Measurements from ENCODE around the gene TRIM2.
A peak's percentile ranks its signal among the peaks of the same experiment; 100 is the strongest.

Gene TRIM2

GRCh38 chr4:153223427-153223801 lies 19.2 kb downstream of the TRIM2 start:
- no peak for DNase-seq

DNA sequence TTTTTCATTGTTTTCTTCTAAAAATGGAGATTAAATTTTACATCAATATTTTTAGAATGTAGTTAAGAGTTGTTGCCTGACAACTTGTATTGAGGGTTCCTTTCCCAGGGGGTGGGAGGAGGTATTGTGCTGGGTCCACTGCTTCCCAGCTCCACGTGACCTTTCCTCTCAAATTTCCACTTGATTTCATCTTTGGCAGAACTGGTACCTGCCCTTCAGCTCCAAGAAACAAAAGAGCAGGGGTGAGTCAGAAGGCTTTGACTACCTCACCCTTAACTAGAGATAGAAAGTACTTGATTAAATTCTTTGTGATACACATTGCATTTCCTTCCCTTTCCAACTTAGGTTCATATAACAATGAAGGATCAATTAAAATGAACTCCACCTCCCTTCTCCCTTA lies 19.7 kb downstream of the TRIM2 start:
- DNase-seq, result no peak

- no peak for DNase-seq
Measured at GRCh38 chr4:153224474-153224873, 20.2 kb downstream of the TRIM2 start.

GRCh38 chr4:153227469-153228075 lies 23.3 kb downstream of the TRIM2 start:
- DNase-seq, result no peak

GRCh38 chr4:153228512-153229140 lies 24.4 kb downstream of the TRIM2 start:
- DNase-seq, result no peak

GRCh38 chr4:153229545-153229944 lies 25.3 kb downstream of the TRIM2 start:
- DNase-seq, result no peak

DNA sequence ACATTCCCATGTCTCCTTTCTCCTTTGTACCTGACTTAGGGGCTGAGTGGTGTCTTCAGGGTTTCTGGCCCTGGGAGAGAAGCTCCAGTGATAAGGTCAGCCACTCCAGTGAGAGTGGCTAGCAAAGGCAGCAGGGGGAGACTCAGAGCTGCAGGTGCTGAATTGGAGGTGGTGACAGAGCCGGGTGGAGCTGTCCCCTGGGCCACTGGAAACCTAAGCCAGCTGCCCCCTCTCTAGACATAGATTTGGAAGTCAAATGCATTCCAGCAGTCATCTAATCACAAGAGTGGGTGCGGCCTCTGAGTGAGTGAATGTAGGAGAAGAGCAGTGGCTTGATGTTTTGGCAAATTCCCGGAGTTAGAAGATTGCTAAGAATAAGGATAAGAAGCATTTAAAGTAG lies 28.5 kb downstream of the TRIM2 start:
- DNase-seq, result no peak

DNA sequence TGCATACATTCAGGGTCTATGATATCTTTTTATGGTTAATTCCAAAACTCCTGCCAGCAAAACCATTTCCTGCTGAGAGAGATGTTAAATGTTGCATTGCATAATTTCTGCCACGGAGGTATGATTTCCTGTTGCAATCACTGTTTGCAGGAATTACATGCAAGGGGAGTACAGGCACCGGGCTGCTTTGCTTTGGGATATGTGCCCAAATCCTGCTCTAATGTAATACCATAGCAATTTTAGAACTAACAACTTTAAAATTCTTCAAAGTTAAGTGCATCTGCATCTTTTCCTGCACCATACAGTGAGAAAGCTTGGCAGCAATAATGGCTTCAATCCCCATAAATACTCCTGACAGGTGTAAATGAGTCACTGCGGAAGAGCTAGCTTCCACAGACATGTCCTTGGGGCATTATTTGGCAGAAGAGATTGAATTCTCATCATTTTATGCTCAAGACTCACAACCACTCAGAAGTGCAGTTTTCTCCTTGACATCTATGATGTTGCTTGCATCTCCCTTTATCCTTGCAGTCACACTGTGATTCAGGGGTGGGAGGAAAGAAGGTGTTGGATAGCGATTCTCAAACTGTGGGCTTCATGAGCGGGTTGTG lies 29.6 kb downstream of the TRIM2 start:
- peak; percentile 32 for DNase-seq

DNA sequence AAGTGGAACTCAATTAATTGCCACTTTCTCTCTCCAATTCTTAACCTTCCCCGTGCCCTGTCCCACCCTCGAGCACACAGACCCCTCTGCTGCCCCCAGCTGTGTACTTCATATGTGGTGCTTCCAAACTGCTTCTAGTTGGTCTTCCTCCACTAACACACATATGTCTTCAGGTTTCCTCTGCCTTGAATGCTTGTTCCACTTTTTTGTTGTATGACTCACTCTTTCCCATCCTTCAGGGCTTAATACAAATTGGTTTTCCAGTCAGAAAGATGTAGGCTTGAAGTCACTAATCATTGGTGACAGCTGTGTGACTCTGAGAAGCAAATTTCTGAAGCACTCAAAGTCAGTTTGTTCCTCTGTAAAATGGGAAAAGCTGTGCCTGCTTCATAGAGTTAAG lies 30.6 kb downstream of the TRIM2 start:
- DNase-seq, result no peak

GRCh38 chr4:153238135-153238919 lies 34.1 kb downstream of the TRIM2 start:
- DNase-seq, result no peak

- no peak for DNase-seq
Measured at GRCh38 chr4:153239409-153239808, 35.2 kb downstream of the TRIM2 start.

DNA sequence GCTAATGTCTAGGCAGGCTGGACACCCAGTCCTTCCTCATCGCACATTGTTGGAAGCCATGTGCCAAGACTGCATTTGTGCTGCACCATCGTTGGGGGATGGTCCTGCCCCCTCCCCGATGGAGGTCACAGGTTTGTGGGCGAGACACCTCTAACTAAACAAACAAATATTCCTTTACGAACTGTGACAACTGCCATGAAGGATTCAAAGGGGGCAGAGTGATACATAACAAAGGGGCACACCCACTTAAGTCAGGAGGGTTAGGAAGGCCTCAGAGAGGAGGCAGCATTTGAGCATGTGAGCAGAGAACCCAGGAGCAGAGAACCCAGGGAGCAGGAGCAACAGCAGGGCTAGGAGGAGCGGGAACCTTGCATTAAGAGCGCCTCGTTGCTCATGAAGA lies 37.1 kb downstream of the TRIM2 start:
- DNase-seq, result no peak

- DNase-seq, result no peak
Measured at GRCh38 chr4:153241970-153242838, 38.0 kb downstream of the TRIM2 start.

- DNase-seq, result no peak
Measured at GRCh38 chr4:153242839-153243324, 38.6 kb downstream of the TRIM2 start.

DNA sequence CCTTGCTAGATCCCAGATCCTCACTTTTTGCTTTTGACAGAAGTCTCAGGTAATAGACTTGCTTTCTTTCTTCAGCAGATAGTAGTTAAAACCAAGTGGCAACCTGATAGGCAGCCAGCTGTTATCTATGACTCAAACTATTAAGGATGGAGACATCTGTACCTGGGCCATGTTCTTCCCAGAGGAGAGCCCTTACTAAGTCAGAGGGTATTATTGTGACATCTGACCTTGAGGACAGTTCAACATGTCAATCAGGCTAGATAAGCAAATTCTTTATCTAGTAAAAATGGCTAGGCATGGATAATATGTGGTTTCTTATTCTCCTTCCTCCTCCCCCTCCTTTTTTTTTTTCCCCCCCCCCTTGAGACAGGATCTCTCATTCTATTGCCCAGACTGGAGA lies 39.2 kb downstream of the TRIM2 start:
- no peak for DNase-seq

DNA sequence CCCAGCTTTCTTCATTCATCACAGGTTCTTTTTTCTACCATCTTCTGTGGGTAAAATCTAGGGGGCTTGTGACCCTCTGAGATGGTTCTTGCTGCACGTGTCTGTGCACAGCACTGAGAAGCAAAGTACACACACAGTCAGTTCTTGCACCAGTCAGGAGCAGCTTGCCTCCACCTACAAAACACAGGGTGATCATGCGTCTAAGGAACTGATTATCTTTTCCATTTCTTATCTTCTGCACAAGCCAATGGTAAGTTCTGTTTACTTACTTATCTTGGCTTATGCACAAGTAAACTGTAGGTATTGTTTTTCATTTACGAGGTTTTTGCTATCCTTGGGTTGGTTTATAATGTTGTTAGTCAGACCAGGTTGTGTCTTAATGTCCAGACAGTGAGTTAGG lies 40.7 kb downstream of the TRIM2 start:
- DNase-seq, result no peak

DNA sequence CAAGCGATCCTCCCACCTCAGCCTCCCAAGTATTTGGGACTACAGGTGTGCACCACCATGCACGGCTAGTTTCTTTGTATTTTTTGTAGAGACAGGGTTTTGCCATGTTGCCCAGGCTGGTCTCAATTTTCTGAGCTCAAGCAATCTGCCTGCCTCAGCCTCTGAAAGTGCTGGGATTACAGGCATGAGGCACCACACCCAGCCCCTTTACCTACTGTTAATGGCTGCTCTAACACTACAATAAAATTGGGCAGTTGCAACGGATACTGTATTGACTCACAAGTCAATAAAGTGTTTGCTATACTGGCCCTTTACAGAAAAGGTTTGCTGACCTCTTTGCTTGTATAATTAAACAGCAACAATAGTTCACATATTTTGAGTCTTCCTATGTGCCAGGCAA lies 41.5 kb downstream of the TRIM2 start:
- no peak for DNase-seq

GRCh38 chr4:153246446-153247115 lies 42.3 kb downstream of the TRIM2 start:
- no peak for DNase-seq

DNA sequence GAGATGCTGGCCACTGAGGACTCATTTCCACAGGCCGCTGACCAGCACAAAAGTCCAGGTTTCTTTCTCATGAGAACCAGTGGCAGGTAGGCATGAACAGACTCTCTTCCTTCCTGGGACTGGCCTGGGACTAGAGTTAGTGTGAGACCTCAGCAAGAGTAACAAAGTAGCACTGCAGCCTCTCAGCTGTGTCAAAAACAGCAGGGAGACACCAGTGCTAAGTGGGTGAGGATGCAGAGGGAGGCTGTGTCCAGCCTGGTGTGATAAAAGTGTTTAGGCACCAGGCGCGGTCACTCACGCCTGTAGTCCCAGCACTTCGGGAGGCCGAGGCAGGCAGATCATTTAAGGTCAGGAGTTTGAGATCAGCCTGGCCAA lies 42.9 kb downstream of the TRIM2 start:
- DNase-seq, result no peak

DNA sequence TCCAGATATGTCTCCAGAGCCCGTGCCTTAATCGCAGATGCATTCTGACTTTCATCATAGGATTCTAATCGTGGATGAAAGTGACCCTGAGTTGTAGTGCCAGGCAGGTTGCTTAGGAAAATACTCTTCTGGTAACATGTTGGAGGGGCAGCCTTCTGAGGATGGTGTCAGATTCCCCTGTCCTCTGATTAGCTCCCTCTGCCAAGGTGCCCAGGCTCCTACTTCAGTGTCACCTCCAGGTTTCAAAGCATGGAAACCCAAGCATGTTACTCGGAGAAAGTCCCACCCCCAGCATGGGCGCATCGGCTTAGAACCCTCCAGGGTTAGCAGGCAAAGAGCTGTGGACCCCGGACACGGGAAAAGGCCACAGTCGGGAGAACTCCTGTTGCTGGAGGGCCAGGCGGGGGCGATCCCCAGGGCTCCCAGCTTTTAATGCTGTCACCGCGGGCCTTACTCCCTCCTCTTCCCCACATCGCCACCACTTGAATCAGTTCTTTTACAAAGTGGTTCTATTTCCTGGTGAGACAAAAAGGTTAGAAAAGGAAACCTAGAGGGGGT lies 44.5 kb downstream of the TRIM2 start:
- no peak for DNase-seq

- peak; percentile 86 for DNase-seq
Measured at GRCh38 chr4:153249199-153250041, 45.2 kb downstream of the TRIM2 start.

Data from femur (tissue), 1 donor.